Breast epithelium (tissue), 3 donors: ENCODE measurements around the gene PINLYP.

Experiments
- POLR2A ChIP-seq: fragments of 450-650 bp; IDR thresholded peaks from one replicate; pipeline ENCODE4 v1.6.1; 2016; ENCODE audit warnings: antibody characterized with exemption, mild to moderate bottlenecking, moderate library complexity
- POLR2AphosphoS5 ChIP-seq, 3 donors: sonication (generic); formaldehyde crosslinking; IDR thresholded peaks; one replicate each; pipeline ENCODE4 v1.6.1; 2017; ENCODE audit warnings: antibody characterized with exemption in 3 of 3
- TF ChIP-seq, protein P1 (sequence below), 3 donors: fragments of 450-650 bp; IDR thresholded peaks; one replicate each; pipeline ENCODE4 v1.5.1; 2016 to 2017; ENCODE audit warnings: antibody characterized with exemption in 3 of 3, mild to moderate bottlenecking in 3 of 3, moderate library complexity in 3 of 3

DNA sequence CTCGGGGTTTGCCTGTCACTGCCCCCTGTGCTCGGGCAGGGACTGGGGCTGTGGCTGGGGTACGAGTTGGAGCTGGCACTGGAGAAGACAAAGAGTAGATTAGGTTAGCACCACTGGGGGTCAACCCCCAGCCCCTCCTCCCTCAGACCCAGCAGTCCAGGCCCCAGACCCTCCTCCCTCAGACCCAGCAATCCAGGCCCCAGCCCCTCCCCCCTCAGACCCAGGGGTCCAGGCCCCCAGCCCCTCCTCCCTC, 23.5 kb upstream of the PINLYP start:
- no peak for TF ChIP-seq POLR2AphosphoS5 (IDR thresholded peaks at IDR 0.05)
- TF ChIP-seq, protein P1, sequence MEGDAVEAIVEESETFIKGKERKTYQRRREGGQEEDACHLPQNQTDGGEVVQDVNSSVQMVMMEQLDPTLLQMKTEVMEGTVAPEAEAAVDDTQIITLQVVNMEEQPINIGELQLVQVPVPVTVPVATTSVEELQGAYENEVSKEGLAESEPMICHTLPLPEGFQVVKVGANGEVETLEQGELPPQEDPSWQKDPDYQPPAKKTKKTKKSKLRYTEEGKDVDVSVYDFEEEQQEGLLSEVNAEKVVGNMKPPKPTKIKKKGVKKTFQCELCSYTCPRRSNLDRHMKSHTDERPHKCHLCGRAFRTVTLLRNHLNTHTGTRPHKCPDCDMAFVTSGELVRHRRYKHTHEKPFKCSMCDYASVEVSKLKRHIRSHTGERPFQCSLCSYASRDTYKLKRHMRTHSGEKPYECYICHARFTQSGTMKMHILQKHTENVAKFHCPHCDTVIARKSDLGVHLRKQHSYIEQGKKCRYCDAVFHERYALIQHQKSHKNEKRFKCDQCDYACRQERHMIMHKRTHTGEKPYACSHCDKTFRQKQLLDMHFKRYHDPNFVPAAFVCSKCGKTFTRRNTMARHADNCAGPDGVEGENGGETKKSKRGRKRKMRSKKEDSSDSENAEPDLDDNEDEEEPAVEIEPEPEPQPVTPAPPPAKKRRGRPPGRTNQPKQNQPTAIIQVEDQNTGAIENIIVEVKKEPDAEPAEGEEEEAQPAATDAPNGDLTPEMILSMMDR (IDR thresholded peaks at IDR 0.05): no peak
- no peak for TF ChIP-seq POLR2A
